GM21786 (cell line): Measurements from ENCODE around the gene KYAT1.

ENCODE experiments used
- ATAC-seq: cut with Tn5 transposase; IDR thresholded peaks from one replicate; pipeline ENCODE4 v1.9.1; 2021; ENCODE audit not compliant: unreplicated experiment

KYAT1 gene

GRCh38 chr9:128909859-128910258, 28.1 kb upstream of the KYAT1 start:
- no peak for ATAC-seq

- ATAC-seq: no peak
Observed at GRCh38 chr9:128908372-128908771, 26.6 kb upstream of the KYAT1 start.

- no peak for ATAC-seq
Observed at GRCh38 chr9:128906741-128907140, 25.0 kb upstream of the KYAT1 start.

GRCh38 chr9:128905964-128906363, 24.2 kb upstream of the KYAT1 start:
- ATAC-seq: no peak

DNA sequence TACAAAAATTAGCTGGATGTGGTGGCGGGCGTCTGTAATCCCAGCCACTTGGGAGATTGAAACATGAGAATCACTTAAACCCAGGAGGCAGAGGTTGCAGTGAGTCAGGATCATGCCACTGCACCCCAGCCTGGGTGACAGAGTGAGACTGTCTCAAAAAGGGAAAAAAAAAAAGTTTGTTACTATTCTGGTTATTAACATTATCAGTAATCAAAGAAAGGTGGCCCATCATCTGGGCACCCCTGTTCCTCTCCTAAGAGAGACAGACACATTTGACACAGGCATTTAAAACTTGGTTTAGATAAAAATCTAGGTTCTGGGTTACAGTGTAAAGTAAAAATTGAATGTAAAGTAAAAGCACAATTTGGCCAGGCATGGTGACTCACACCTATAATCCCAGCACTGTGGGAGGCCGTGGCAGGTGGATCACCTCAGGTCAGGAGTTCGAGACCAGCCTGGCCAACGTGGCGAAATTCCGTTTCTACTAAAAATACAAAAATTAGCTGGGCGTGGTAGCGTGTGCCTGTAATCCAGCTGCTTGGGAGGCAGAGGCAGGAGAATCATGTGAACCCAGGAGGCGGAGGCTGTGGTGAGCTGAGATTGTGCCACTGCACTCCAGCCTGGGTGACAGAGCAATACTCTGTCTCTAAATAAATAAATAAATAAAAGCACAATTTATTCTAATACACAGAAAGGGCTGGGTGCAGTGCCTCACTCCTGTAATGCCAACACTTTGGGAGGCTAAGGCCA, 22.3 kb upstream of the KYAT1 start:
- ATAC-seq: no peak

DNA sequence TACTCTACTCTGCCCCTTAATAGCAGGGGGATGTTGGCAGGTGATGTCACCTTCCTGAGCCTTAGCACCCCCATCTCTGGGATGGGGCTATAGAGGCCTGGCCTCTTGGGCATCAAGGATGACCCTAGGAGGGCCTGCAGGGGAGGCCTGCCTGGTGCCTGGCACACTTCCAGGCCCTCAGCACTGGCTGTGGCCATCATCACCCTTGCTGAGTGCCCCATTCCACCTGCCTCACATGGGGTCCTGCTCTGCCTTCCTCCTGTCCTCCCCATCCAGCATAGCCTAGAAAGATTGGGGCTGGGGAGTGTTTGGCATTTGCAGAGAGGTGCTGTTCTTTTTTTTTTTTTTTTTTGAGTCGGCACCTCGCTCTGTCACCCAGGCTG, 21.3 kb upstream of the KYAT1 start:
- no peak for ATAC-seq

- peak; percentile 75 for ATAC-seq
Observed at GRCh38 chr9:128902351-128903078, 20.8 kb upstream of the KYAT1 start.

DNA sequence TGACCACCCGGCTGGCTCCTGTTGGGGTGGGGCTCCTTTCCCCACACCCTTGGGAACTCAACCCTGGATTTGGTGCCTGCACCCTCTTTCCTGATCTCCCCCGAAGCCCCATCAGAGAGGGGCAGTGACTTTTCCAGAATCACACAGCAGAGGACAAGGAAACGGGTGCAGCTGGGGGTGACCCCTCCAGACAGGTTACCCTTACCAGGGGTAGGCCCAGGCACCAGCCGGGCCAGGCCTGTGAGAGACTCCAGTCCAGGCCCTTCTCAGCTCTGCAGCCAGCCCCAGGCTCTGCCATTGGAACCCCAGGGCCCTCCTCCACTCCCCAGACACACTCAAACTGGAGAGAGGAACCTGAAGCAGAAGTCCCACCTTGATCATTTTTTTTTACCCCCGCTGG, 20.1 kb upstream of the KYAT1 start:
- no peak for ATAC-seq

DNA sequence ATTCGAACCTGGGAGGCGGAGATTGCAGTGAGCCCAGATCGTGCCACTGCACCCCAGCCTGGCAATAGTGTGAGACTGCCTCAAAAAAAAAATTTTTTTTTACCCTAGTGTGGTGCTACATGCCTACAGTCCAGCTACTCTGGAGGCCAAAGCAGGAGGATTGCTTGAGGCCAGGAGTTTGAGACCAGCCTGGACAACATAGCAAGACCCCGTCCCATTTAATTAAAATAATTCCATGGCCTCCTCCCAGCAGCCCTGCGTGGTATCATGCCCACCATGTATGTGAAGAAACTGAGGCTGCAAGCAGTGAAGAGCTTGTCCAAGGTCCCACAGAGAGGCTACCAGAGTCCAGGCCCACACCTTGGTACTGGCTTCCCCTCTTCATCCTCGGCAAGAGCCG, 19.6 kb upstream of the KYAT1 start:
- no peak for ATAC-seq

- ATAC-seq: no peak
Observed at GRCh38 chr9:128899566-128900322, 18.0 kb upstream of the KYAT1 start.

- ATAC-seq: no peak
Observed at GRCh38 chr9:128898845-128899565, 17.3 kb upstream of the KYAT1 start.

- ATAC-seq: no peak
Observed at GRCh38 chr9:128898382-128898781, 16.6 kb upstream of the KYAT1 start.

DNA sequence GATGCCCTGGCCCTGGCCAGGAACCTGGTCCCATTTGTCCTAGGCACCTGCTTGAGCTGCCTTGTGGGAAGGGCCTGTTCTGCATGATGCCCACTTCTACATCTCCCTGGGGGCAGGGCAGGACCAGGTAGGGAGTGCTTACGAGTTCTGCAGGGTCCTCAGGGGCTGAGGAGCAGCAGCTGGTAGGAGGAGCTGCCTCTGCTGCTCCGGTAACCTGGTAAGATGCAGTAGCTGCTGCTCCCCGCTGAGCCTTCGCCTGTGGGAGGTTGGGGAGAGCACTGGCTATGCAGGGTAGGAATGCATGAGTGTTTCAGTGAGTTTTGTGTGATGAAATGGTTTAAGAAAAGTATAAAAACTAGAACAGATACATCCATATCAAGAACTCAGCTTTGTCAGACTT, 13.8 kb upstream of the KYAT1 start:
- no peak for ATAC-seq

- ATAC-seq: no peak
Observed at GRCh38 chr9:128894764-128895163, 13.0 kb upstream of the KYAT1 start.

GRCh38 chr9:128893354-128893753, 11.6 kb upstream of the KYAT1 start:
- ATAC-seq: no peak

DNA sequence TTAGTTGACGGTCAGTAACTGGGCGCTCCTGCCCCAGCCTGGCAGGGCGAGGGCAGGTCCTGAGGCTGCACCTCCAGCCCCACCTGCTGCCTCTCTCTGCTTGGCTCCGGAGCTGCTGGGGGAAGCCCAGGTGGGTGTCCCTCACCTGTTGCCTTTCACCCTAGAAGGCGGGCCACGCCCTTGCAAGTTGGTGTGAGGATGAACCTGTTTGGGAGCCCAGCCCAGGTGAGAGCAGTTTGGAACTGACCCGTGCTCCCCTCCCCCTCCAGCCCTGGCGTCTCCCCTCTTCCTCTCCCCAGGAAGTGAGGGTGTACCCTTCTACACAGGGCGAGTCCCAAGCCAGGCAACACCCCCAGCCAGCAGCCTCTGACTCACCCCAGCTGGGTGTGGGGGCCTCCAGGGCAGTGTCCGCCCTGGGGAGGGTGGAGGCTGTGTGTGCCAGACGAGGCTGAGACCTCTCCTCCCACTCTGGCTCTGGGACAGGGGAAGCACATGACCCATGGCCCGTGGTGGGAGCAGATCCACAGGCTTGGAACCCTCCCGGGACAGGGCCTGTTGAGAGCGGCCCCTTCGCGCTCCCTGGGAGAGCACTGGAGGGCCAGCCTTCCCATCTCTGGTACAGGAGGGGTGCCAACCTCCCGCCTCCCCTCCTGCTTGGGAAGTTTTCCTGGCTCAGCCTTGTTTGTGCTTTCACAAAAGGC, 10.6 kb upstream of the KYAT1 start:
- no peak for ATAC-seq

GRCh38 chr9:128891321-128892220, 9.8 kb upstream of the KYAT1 start:
- ATAC-seq: no peak

DNA sequence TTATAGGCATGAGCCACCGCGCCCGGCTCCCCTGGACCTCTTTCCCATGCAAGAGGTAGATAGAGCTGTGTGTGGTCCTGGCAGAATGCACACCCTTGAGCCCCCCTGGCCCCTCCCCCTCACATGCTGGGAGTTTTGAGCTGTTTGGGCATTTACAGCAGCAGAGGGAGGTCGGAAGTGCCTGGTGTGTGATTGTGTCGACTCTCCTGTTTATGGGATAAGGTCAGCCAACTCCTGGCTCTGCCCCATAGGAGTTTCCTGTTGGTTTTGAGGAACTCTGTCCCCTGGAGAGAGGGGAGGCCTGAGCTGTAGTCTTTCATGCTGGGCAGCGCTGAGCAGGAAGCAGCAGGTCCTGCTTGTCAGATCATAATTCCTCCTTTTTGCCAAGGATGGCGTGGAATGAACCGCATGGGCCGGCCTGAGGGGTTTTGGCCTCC, 6.2 kb upstream of the KYAT1 start:
- no peak for ATAC-seq

GRCh38 chr9:128887049-128887448, 5.3 kb upstream of the KYAT1 start:
- no peak for ATAC-seq
